Parathyroid adenoma (tissue), 2 donors: ENCODE data around the gene GJA9.
A peak's percentile ranks its signal among the peaks of the same experiment; 100 is the strongest.

ENCODE experiments used
- H2AFZ ChIP-seq: fragments of 300-600 bp; sonication (generic); one replicate; pipeline ENCODE4 v1.7.0; 2017; ENCODE audit warnings: antibody characterized with exemption, mild to moderate bottlenecking
- H3K27ac ChIP-seq: fragments of 300-600 bp; sonication (generic); one replicate; pipeline ENCODE4 v1.7.0; 2017
- H3K27me3 ChIP-seq: fragments of 300-600 bp; sonication (generic); one replicate; pipeline ENCODE4 v1.7.0; 2017; ENCODE audit warnings: low read length; ENCODE audit not compliant: control insufficient read depth, insufficient read depth
- H3K36me3 ChIP-seq: fragments of 300-600 bp; sonication (generic); one replicate; pipeline ENCODE4 v1.7.0; 2017; ENCODE audit warnings: low read length; ENCODE audit not compliant: control insufficient read depth, insufficient read depth
- H3K4me1 ChIP-seq: fragments of 300-600 bp; sonication (generic); one replicate; pipeline ENCODE4 v1.7.0; 2017; ENCODE audit warnings: control low read depth
- H3K4me2 ChIP-seq: fragments of 300-600 bp; sonication (generic); one replicate; pipeline ENCODE4 v1.7.0; 2017; ENCODE audit warnings: low read length
- H3K4me3 ChIP-seq: fragments of 300-600 bp; sonication (generic); one replicate; pipeline ENCODE4 v1.7.0; 2017; ENCODE audit warnings: low read depth, low read length
- H3K79me2 ChIP-seq: fragments of 300-600 bp; sonication (generic); one replicate; pipeline ENCODE4 v1.7.0; 2017; ENCODE audit warnings: control low read depth
- H3K9ac ChIP-seq: fragments of 300-600 bp; sonication (generic); one replicate; pipeline ENCODE4 v1.7.0; 2017; ENCODE audit warnings: mild to moderate bottlenecking
- H3K9me3 ChIP-seq: fragments of 300-600 bp; sonication (generic); one replicate; pipeline ENCODE4 v1.7.0; 2017; ENCODE audit warnings: low read length; ENCODE audit not compliant: control insufficient read depth
- CTCF ChIP-seq: fragments of 300-600 bp; sonication (generic); IDR thresholded peaks from one replicate; pipeline ENCODE4 v1.7.0; 2017; ENCODE audit warnings: antibody characterized with exemption, mild to moderate bottlenecking
- donor health status: primary hyperparathyroidism.

The GJA9 gene

DNA sequence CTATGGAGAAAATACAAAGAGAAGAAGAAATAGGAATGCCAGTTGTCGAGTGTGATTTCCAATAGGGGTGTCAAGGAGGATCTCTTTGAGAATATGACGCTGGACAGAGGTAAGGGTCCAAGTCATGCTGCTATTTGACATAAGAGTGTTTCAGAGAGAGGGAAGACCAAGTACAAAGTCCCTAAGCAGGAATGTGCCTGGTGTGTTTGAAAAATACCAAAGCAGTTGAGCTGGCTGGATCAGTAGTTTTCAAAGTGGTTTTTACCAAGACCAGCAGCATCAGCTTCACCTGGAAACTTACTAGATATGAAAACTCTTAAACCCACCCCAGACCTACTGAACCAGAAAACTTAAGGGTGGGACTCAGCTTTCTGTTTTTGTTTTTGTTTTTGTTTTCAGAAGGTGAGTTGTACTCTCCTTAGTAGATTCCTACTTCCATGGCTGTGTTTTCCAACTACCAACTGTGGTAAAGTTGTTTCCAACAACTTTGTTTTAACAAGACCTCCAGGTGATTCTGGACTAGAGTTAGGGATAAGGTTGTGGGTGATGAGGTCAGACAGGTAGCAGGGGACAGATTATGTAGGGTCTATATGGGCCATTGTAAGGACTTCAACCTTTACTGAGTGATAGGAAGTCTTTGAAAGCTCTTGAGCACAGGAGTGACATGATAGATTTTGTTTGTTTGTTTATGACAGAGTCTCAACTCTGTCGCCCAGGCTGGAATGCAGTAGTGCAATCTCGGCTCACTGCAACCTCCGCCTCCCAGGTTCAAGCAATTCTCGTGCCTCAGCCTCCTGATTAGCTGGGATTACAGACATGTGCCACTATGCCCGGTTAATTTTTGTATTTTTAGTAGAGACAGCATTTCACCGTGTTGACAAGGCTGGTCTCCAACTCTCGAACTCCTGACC, 7.3 kb upstream of the GJA9 start:
- Histone ChIP-seq H3K4me1 (no peaks in the 10 kb centered on the region), H3K79me2 (no peaks in the 10 kb centered on the region), H3K9me3 (no peaks in the 10 kb centered on the region), H2AFZ (no peak overlapping the region), H3K4me2 (no peak overlapping the region), H3K27ac (no peak overlapping the region), H3K36me3 (no peaks in the 10 kb centered on the region), H3K27me3 (no peaks in the 10 kb centered on the region), H3K9ac (no peak overlapping the region), H3K4me3 (no peak overlapping the region)
- no peak for TF ChIP-seq CTCF

DNA sequence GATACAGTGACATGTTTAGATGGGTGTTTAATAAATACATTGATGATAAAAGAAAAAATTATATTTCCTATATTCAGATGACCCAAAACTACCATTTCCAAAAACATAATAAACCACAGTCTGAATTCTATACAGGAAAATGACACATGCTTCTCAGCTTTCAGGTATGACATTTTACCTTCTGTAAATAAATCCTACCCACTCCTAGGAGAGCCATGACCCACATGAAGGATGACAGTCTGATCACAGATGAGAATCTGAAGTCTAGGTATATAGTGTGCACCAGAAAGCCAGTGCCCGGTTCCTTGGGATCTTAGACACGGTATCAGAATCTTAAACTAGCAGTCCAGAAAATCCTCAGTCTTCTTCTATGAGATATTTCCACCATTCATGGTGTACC, 3.7 kb upstream of the GJA9 start:
- no peak overlapping the region for H3K27ac ChIP-seq
- H3K4me2 ChIP-seq: no peak overlapping the region
- H3K9me3 ChIP-seq: no peaks in the 10 kb centered on the region
- TF ChIP-seq CTCF: no peak
- H3K36me3 ChIP-seq: no peaks in the 10 kb centered on the region
- no peak overlapping the region for H3K9ac ChIP-seq
- no peaks in the 10 kb centered on the region for H3K27me3 ChIP-seq
- no peak overlapping the region for H3K4me3 ChIP-seq
- H2AFZ ChIP-seq: no peak overlapping the region
- H3K4me1 ChIP-seq: no peaks in the 10 kb centered on the region
- no peaks in the 10 kb centered on the region for H3K79me2 ChIP-seq

- TF ChIP-seq CTCF: no peak
- H3K4me3 ChIP-seq: no peak overlapping the region
- no peaks in the 10 kb centered on the region for H3K9me3 ChIP-seq
- no peaks in the 10 kb centered on the region for H3K4me1 ChIP-seq
- no peak overlapping the region for H2AFZ ChIP-seq
- H3K36me3 ChIP-seq: no peaks in the 10 kb centered on the region
- no peak overlapping the region for H3K9ac ChIP-seq
- H3K4me2 ChIP-seq: no peak overlapping the region
- no peaks in the 10 kb centered on the region for H3K79me2 ChIP-seq
- no peaks in the 10 kb centered on the region for H3K27me3 ChIP-seq
- H3K27ac ChIP-seq: no peak overlapping the region
These were observed 5.6 kb downstream of the GJA9 start for GRCh38 chr1:38875811-38876210.

DNA sequence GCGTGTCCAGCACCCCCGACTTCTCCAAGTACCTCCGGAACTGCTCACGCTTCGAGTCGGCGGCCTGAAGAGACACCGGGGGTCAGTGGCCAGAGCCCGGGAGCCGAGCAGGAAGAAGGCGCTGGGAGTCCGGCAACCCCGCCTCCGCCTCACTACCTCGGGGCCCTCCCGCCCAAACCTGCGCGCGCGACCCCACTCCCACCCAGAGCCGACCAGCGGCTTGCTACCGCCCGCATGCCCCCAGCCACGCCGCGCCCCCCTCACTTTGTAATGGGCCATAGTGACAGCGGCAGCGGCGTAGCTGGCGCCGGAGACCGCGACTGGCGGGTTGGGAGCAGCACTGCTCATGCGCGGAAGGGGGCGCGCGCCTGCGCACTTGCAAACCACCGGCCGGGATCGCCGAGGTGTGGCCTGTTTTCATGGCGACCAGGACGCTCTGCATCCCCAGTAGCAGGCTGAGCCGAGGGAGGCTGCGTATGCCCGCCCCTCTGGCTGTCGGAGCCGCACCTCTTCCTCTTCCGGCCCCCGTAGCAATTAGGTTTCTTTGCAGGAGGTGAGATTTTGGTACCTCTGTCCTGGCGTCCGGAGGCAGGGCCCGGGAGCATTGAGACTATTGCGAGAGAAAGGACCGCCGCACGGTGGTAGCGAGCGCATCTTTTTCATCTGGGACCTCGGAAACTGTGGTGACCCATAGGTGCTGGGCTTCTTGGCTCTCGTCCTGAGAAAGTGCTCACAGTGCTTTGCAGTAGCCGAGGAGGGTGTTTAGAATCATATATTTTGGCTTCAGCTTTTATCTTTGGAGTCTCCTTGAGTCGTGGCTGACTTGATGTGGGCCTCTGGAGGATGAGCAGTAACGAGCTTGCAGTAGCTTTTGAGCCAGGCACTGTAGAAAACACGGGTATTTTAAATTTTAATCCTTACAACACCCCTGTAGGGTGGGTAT, 8.1 kb downstream of the GJA9 start, which contains the start of gene MYCBP:
MYCBP (minus strand) TSS at position 322 of the 943 bp plus-strand sequence; CDS start at position 279, 43 bp downstream.
- H3K27ac ChIP-seq: peak within 1 kb of the TSS; percentile 11
- H3K4me2 ChIP-seq: peak within 1 kb of the TSS; percentile 99
- H3K27me3 ChIP-seq: no peaks in the 10 kb centered on the region
- peak within 1 kb of the TSS; percentile 68 for H3K4me3 ChIP-seq
- peak; percentile 21 for TF ChIP-seq CTCF
- H2AFZ ChIP-seq: peak within 1 kb of the TSS; percentile 81
- no peaks in the 10 kb centered on the region for H3K79me2 ChIP-seq
- no peaks in the 10 kb centered on the region for H3K4me1 ChIP-seq
- no peaks in the 10 kb centered on the region for H3K36me3 ChIP-seq
- no peak within 1 kb of the TSS for H3K9ac ChIP-seq
- no peaks in the 10 kb centered on the region for H3K9me3 ChIP-seq
